Left hindlimb (tissue), 1 donor: ENCODE data around the gene TMEM161A.
"Not testable (repeated sequence)": the region's sequence is repeated elsewhere in the genome, so short reads cannot be mapped to it uniquely, and the experiment has no call there.

Experiments used
- DNase-seq: peaks from one replicate; pipeline ENCODE4 v3.0.0-alpha.2; 2018

TMEM161A gene

GRCh38 chr19:19154768-19155494 is 16.7 kb upstream of the TMEM161A start:
- DNase-seq: no peak

- no peak for DNase-seq
These were observed 14.5 kb upstream of the TMEM161A start for GRCh38 chr19:19152668-19153384.

GRCh38 chr19:19151418-19151817 is 13.1 kb upstream of the TMEM161A start:
- DNase-seq: no peak

- no peak for DNase-seq
These were observed 11.2 kb upstream of the TMEM161A start for GRCh38 chr19:19149435-19149834.

- not testable (repeated sequence) for DNase-seq
These were observed 10.2 kb upstream of the TMEM161A start for GRCh38 chr19:19148504-19148903.

GRCh38 chr19:19147344-19147743 is 9.1 kb upstream of the TMEM161A start:
- no peak for DNase-seq

- DNase-seq: no peak
These were observed 8.6 kb upstream of the TMEM161A start for GRCh38 chr19:19146865-19147264.

GRCh38 chr19:19145684-19146608 is 7.7 kb upstream of the TMEM161A start:
- DNase-seq: peak; percentile 84

- DNase-seq: no peak
These were observed 7.0 kb upstream of the TMEM161A start for GRCh38 chr19:19145281-19145680.

GRCh38 chr19:19142347-19142746 is 4.1 kb upstream of the TMEM161A start:
- DNase-seq: no peak

- DNase-seq: no peak
These were observed 2.2 kb upstream of the TMEM161A start for GRCh38 chr19:19140476-19140875.

- no peak for DNase-seq
These were observed 1.6 kb upstream of the TMEM161A start for GRCh38 chr19:19139876-19140229.

GRCh38 chr19:19137556-19138108 is 646 bp downstream of the TMEM161A start:
- DNase-seq: no peak

- not testable (repeated sequence) for DNase-seq
These were observed 2.6 kb downstream of the TMEM161A start for GRCh38 chr19:19135713-19136112.

- DNase-seq: no peak
These were observed 3.6 kb downstream of the TMEM161A start for GRCh38 chr19:19134687-19135158.

- DNase-seq: no peak
These were observed 4.3 kb downstream of the TMEM161A start for GRCh38 chr19:19133985-19134384.

- peak; percentile 22 for DNase-seq
These were observed 5.4 kb downstream of the TMEM161A start for GRCh38 chr19:19132912-19133311.

GRCh38 chr19:19131989-19132388 is 6.3 kb downstream of the TMEM161A start:
- DNase-seq: no peak

GRCh38 chr19:19126102-19126501 is 12.2 kb downstream of the TMEM161A start:
- no peak for DNase-seq

GRCh38 chr19:19123386-19123785 is 14.9 kb downstream of the TMEM161A start:
- no peak for DNase-seq

- DNase-seq: no peak
These were observed 15.4 kb downstream of the TMEM161A start for GRCh38 chr19:19122902-19123301.

GRCh38 chr19:19121371-19121770 is 16.9 kb downstream of the TMEM161A start:
- no peak for DNase-seq
